SU-DHL-6 (cell line): ENCODE results near the gene FADS1.

Experiments
- CTCF ChIP-seq: fragments of 200-600 bp; sonication (generic); IDR thresholded peaks from one replicate; pipeline ENCODE4 v1.5.1; 2017; ENCODE audit warnings: antibody characterized with exemption, mild to moderate bottlenecking, low read length, moderate library complexity; ENCODE audit not compliant: insufficient read depth, poor library complexity, severe bottlenecking
- EZH2phosphoT487 ChIP-seq: fragments of 200-600 bp; sonication (generic), shearing (Covaris generic); conservative IDR thresholded peaks from 2 replicates; pipeline ENCODE4 v1.6.1; 2018; ENCODE audit warnings: mild to moderate bottlenecking, antibody characterized with exemption, low read length, moderate library complexity, mixed read lengths

GRCh38 chr11:61769169-61769920, 47.5 kb downstream of the FADS1 start:
- TF ChIP-seq CTCF (no peak), EZH2phosphoT487 (no peak)
